ENCODE data around the gene NOD2. TPM values are rescaled to one million over a fixed set of nuclear protein-coding genes. Genes with fewer than 3 reads are reported as not detected.

The NOD2 gene
- total and polyA plus RNA-seq, 2 of the 13 experiments (the other 11 are each of a cell fraction or from before 2014, with no cell fraction given), result 0.27 to 0.81 TPM

- TF ChIP-seq, protein P1, sequence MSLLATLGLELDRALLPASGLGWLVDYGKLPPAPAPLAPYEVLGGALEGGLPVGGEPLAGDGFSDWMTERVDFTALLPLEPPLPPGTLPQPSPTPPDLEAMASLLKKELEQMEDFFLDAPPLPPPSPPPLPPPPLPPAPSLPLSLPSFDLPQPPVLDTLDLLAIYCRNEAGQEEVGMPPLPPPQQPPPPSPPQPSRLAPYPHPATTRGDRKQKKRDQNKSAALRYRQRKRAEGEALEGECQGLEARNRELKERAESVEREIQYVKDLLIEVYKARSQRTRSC (CRISPR knock-in tag; IDR thresholded peaks at IDR 0.05; ENCODE audit: low read depth), result no peak
- TF ChIP-seq ZNF317 (CRISPR knock-in tag; IDR thresholded peaks at IDR 0.05), result peak; percentile 37; the same call in 1 of the 2 replicates
- TF ChIP-seq ZNF740 (CRISPR knock-in tag; IDR thresholded peaks at IDR 0.05), result no peak
- TF ChIP-seq SMARCE1 (IDR thresholded peaks at IDR 0.05; ENCODE audit: borderline replicate concordance), result no peak
- TF ChIP-seq NCOA2 (CRISPR knock-in tag; IDR thresholded peaks at IDR 0.05), result no peak
- TF ChIP-seq, protein P2, sequence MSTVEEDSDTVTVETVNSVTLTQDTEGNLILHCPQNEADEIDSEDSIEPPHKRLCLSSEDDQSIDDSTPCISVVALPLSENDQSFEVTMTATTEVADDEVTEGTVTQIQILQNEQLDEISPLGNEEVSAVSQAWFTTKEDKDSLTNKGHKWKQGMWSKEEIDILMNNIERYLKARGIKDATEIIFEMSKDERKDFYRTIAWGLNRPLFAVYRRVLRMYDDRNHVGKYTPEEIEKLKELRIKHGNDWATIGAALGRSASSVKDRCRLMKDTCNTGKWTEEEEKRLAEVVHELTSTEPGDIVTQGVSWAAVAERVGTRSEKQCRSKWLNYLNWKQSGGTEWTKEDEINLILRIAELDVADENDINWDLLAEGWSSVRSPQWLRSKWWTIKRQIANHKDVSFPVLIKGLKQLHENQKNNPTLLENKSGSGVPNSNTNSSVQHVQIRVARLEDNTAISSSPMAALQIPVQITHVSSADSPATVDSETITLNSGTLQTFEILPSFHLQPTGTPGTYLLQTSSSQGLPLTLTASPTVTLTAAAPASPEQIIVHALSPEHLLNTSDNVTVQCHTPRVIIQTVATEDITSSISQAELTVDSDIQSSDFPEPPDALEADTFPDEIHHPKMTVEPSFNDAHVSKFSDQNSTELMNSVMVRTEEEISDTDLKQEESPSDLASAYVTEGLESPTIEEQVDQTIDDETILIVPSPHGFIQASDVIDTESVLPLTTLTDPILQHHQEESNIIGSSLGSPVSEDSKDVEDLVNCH (CRISPR knock-in tag; IDR thresholded peaks at IDR 0.05), result 0 out of 2 replicates have a peak, but pooled peaks have one; percentile 36
- TF ChIP-seq FOSL2 (CRISPR knock-in tag; IDR thresholded peaks at IDR 0.05), result no peak
- TF ChIP-seq ZNF776 (CRISPR knock-in tag; IDR thresholded peaks at IDR 0.05), result no peak
- no peak for TF ChIP-seq SIX1 (CRISPR knock-in tag; IDR thresholded peaks at IDR 0.05; ENCODE audit: borderline replicate concordance)
- TF ChIP-seq PHF8 (CRISPR knock-in tag; IDR thresholded peaks at IDR 0.05), result no peak
- TF ChIP-seq, protein P3, sequence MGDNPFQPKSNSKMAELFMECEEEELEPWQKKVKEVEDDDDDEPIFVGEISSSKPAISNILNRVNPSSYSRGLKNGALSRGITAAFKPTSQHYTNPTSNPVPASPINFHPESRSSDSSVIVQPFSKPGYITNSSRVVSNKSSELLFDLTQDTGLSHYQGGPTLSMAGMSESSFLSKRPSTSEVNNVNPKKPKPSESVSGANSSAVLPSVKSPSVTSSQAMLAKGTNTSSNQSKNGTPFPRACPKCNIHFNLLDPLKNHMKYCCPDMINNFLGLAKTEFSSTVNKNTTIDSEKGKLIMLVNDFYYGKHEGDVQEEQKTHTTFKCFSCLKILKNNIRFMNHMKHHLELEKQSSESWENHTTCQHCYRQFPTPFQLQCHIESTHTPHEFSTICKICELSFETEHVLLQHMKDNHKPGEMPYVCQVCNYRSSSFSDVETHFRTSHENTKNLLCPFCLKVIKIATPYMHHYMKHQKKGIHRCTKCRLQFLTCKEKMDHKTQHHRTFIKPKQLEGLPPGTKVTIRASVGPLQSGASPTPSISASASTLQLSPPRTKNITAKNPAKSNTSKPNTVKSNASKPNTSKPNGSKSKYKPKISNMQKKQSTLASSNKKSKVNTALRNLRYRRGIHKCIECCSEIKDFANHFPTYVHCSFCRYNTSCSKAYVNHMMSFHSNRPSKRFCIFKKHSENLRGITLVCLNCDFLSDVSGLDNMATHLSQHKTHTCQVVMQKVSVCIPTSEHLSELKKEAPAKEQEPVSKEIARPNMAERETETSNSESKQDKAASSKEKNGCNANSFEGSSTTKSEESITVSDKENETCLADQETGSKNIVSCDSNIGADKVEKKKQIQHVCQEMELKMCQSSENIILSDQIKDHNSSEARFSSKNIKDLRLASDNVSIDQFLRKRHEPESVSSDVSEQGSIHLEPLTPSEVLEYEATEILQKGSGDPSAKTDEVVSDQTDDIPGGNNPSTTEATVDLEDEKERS (CRISPR knock-in tag; IDR thresholded peaks at IDR 0.05), result no peak; the same call in 1 of the 2 replicates
- TF ChIP-seq NONO (IDR thresholded peaks at IDR 0.05), result no peak
- peak; percentile 69; the same call in 1 of the 2 replicates for TF ChIP-seq NONO (CRISPR knock-in tag; conservative IDR thresholded peaks at IDR 0.05)
- TF ChIP-seq NAIF1 (CRISPR knock-in tag; IDR thresholded peaks at IDR 0.05; ENCODE audit: borderline replicate concordance), result no peak
- no peak for TF ChIP-seq HDAC6 (IDR thresholded peaks at IDR 0.05; ENCODE audit: low read depth, low read length)
- TF ChIP-seq KDM2A (CRISPR knock-in tag; IDR thresholded peaks at IDR 0.05; ENCODE audit: borderline replicate concordance, low read depth), result no peak
- no peak for TF ChIP-seq ZNF362 (CRISPR knock-in tag; IDR thresholded peaks at IDR 0.05; ENCODE audit: borderline replicate concordance)
- no peak for TF ChIP-seq KAT8 (CRISPR knock-in tag; IDR thresholded peaks at IDR 0.05)
- no peak for TF ChIP-seq HMGA1 (CRISPR knock-in tag; conservative IDR thresholded peaks at IDR 0.05)
- TF ChIP-seq ZNF3 (CRISPR knock-in tag; IDR thresholded peaks at IDR 0.05), result no peak
- TF ChIP-seq NRL (CRISPR knock-in tag; IDR thresholded peaks at IDR 0.05; ENCODE audit: borderline replicate concordance), result 0 out of 2 replicates have a peak, but pooled peaks have one; percentile 39
- 0 out of 2 replicates have a peak, but pooled peaks have one; percentile 75 for TF ChIP-seq ZNF230 (CRISPR knock-in tag; IDR thresholded peaks at IDR 0.05)
- TF ChIP-seq ZSCAN30 (CRISPR knock-in tag; IDR thresholded peaks at IDR 0.05), result no peak
Observed at GRCh38 chr16:50667497-50668367, 25.7 kb upstream of the NOD2 start (continued).

Measured in HepG2 (cell line).